Ishikawa (cell line): ENCODE data around the gene MMP24.

Experiments used
- CEBPB ChIP-seq: IDR thresholded peaks from 2 replicates; pipeline ENCODE4 v1.6.1; 2012
- CREB1 ChIP-seq: IDR thresholded peaks from 2 replicates; pipeline ENCODE4 v1.6.1; 2012; ENCODE audit warnings: low read depth
- EGR1 ChIP-seq: IDR thresholded peaks from 2 replicates; pipeline ENCODE4 v1.6.1; 2012
- EP300 ChIP-seq: IDR thresholded peaks from 2 replicates; pipeline ENCODE4 v1.6.1; 2012; ENCODE audit warnings: borderline replicate concordance
- FOXM1 ChIP-seq: IDR thresholded peaks from 2 replicates; pipeline ENCODE4 v1.6.1; 2012; ENCODE audit warnings: low read depth, borderline replicate concordance
- MAX ChIP-seq: IDR thresholded peaks from 2 replicates; pipeline ENCODE4 v1.6.1; 2012
- NFIC ChIP-seq: IDR thresholded peaks from 2 replicates; pipeline ENCODE4 v1.6.1; 2012
- RAD21 ChIP-seq: IDR thresholded peaks from 2 replicates; pipeline ENCODE4 v1.6.1; 2012; ENCODE audit warnings: low read depth
- REST ChIP-seq: IDR thresholded peaks from 2 replicates; pipeline ENCODE4 v1.6.1; 2012; ENCODE audit warnings: low read depth, mild to moderate bottlenecking
- TAF1 ChIP-seq: IDR thresholded peaks from 2 replicates; pipeline ENCODE4 v1.6.1; 2012; ENCODE audit warnings: low read depth, mild to moderate bottlenecking
- TCF12 ChIP-seq: IDR thresholded peaks from 2 replicates; pipeline ENCODE4 v1.6.1; 2012; ENCODE audit warnings: low read depth
- TEAD4 ChIP-seq: IDR thresholded peaks from 2 replicates; pipeline ENCODE4 v1.6.1; 2012
- USF1 ChIP-seq: IDR thresholded peaks from 2 replicates; pipeline ENCODE4 v1.6.1; 2012
- YY1 ChIP-seq: IDR thresholded peaks from 2 replicates; pipeline ENCODE4 v1.6.1; 2012; ENCODE audit warnings: low read depth

- TF ChIP-seq TCF12: no peak
- TF ChIP-seq CREB1: no peak
- no peak for TF ChIP-seq REST
- no peak for TF ChIP-seq TEAD4
- no peak for TF ChIP-seq CEBPB
- no peak for TF ChIP-seq TAF1
- TF ChIP-seq EGR1: no peak
- TF ChIP-seq MAX: no peak
- no peak for TF ChIP-seq EP300
- no peak for TF ChIP-seq NFIC
- no peak for TF ChIP-seq USF1
- TF ChIP-seq YY1: no peak
- no peak for TF ChIP-seq FOXM1
- TF ChIP-seq RAD21: no peak
Measured at GRCh38 chr20:35298264-35298663, 71.8 kb downstream of the MMP24 start.
